Thyroid gland (tissue), 4 donors: ENCODE results near the gene ZNF630. TPM values are rescaled to one million over a fixed set of nuclear protein-coding genes. Genes with fewer than 3 reads are reported as not detected.

Experiments
- DNase-seq, 2 donors: peaks; one replicate each; pipeline ENCODE4 v3.0.0-alpha.2; 2019
- H3K27ac ChIP-seq, 3 donors: fragments of 200-600 bp; sonication (generic); 1 replicate in 2 of 3; 2 replicates in 1 of 3; pipeline ENCODE4 v1.5.1; 2016 to 2019; ENCODE audit warnings: mild to moderate bottlenecking in 1 of 3, moderate library complexity in 1 of 3
- H3K27me3 ChIP-seq: fragments of 200-600 bp; sonication (generic); one replicate; pipeline ENCODE4 v1.5.1; 2019
- H3K36me3 ChIP-seq, 2 donors: fragments of 200-600 bp; sonication (generic); one replicate each; pipeline ENCODE4 v1.5.1; 2016 to 2019
- H3K4me1 ChIP-seq, 2 donors: fragments of 200-600 bp; sonication (generic); one replicate each; pipeline ENCODE4 v1.5.1; 2017 to 2019
- H3K4me3 ChIP-seq, 3 donors: fragments of 200-600 bp; sonication (generic); replicated peaks in 1 of 3; 1 replicate in 2 of 3; 2 replicates in 1 of 3; pipeline ENCODE4 v1.5.1; 2016; ENCODE audit warnings: mild to moderate bottlenecking in 1 of 3
- H3K9me3 ChIP-seq: fragments of 200-600 bp; sonication (generic); one replicate; pipeline ENCODE4 v1.5.1; 2017
- CTCF ChIP-seq, 6 experiments: fragments of 200-600 bp in 3 of 6; fragments of 450-650 bp in 3 of 6; sonication (generic) in 3 of 6; IDR thresholded peaks; one replicate each; pipeline ENCODE4 v1.5.1; 2016 to 2019; ENCODE audit warnings: antibody characterized with exemption in 6 of 6, mild to moderate bottlenecking in 2 of 6, inconsistent platforms in 1 of 6, moderate library complexity in 1 of 6
- POLR2A ChIP-seq, 2 donors: fragments of 450-650 bp; IDR thresholded peaks; one replicate each; pipeline ENCODE4 v1.6.1; 2017; ENCODE audit warnings: antibody characterized with exemption in 2 of 2, mild to moderate bottlenecking in 2 of 2, moderate library complexity in 1 of 2
- WGBS, 2 donors: methylation state at CpG; one replicate each; pipeline ENCODE4 v1.1.5; 2017; 5-methylcytosine and 5-hydroxymethylcytosine counted together
- intact Hi-C: fragments of 100-400 bp; cut with DNase I; formaldehyde crosslinking; loops from one replicate; pipeline ENCODE4 v1.15.1; 2023
- total RNA-seq, 4 donors: library from RNA; depleted of rRNA; stranded (reverse); fragments of >200 nt; gene quantifications; one replicate each; pipeline ENCODE4 v1.2.3, GENCODE V29; 2016

Gene ZNF630
- total RNA-seq, 4 donors from 2014 or later: 2.6 to 6.4 (median 6.0) TPM

DNA sequence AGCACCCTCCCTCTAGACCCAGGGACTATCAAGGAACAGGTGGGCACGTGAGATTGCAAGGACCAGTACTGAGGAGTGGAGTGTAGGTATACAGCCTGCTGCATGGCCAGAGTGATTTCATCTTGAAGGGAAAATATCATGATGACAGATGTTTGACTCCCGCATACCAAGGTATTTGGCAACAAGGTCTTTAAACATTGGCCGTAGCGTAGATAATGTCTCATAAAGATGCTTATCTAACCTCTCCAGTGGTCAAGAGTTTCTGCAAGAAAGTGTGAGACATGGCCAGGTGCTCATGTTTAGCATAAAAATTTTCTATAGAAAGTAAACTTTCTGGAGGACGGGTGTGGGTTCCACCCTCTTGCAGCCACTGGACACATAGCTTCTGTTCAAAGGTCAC, 18.7 kb upstream of the ZNF630 start:
- intact Hi-C loops: no loop called here
- no peaks in the 10 kb centered on the region for H3K36me3 ChIP-seq
- H3K4me3 ChIP-seq: no peak overlapping the region

GRCh38 chrX:48086082-48086481, 14.6 kb upstream of the ZNF630 start:
- TF ChIP-seq CTCF (IDR thresholded peaks at IDR 0.05) (no peak), POLR2A (IDR thresholded peaks at IDR 0.05) (no peak)
- H3K4me1 ChIP-seq: no peaks in the 10 kb centered on the region
- no peaks in the 10 kb centered on the region for H3K36me3 ChIP-seq
- H3K9me3 ChIP-seq: no peaks in the 10 kb centered on the region
- intact Hi-C loops: no loop called here
- no peak for DNase-seq
- H3K27me3 ChIP-seq: no peaks in the 10 kb centered on the region
- no peak overlapping the region for H3K4me3 ChIP-seq
- H3K27ac ChIP-seq: no peak overlapping the region

More for the DNA sequence above, 18.7 kb upstream of the ZNF630 start:
- WGBS, 2 donors: 86 to 93% methylated on average over 5 of the region's 5 CpGs
- Histone ChIP-seq H3K9me3 (no peaks in the 10 kb centered on the region), H3K4me1 (no peaks in the 10 kb centered on the region), H3K27me3 (no peaks in the 10 kb centered on the region), H3K27ac (no peak overlapping the region)
- no peak for TF ChIP-seq POLR2A (IDR thresholded peaks at IDR 0.05)
- no peak for DNase-seq

DNA sequence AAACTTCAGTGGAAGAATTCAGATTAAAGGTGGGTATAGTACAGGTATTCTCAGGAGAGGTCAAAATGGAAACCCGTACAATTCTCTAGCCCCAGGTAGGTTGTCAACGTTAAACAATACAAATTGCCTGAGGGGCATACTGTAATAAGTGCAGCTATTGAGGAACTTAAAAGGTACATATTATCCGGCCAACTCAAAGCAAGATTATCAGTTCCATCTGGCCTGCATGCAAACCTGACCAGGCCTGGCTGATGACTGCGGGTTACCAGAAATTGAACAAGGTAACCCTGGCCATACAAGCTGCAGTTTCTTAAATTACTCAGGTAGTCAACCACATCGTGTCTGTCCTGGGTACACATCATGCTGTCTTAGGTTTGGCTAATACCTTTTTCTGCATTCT, 12.3 kb upstream of the ZNF630 start:
- intact Hi-C loops: loop anchor here (5.0 kb wide), 1 partner anchor 389 kb away; the partner anchor contains the start of gene SLC38A5

GRCh38 chrX:48083212-48083611, 11.8 kb upstream of the ZNF630 start:
- Histone ChIP-seq H3K27ac (no peak overlapping the region), H3K27me3 (no peaks in the 10 kb centered on the region), H3K4me3 (no peak overlapping the region), H3K9me3 (no peaks in the 10 kb centered on the region), H3K36me3 (no peaks in the 10 kb centered on the region), H3K4me1 (no peaks in the 10 kb centered on the region)
- TF ChIP-seq CTCF (IDR thresholded peaks at IDR 0.05) (peak in 4 of 6 experiments; percentile 56 to 67 (median 60)), POLR2A (IDR thresholded peaks at IDR 0.05) (no peak)
- intact Hi-C loops: loop anchor here (5.0 kb wide), 1 partner anchor 389 kb away; the partner anchor contains the start of gene SLC38A5
- WGBS, 2 donors: 15 to 20% methylated on average over 6 to 8 of the region's 9 CpGs
- DNase-seq: peak; percentile 44 to 47

More for the DNA sequence above, 12.3 kb upstream of the ZNF630 start:
- Histone ChIP-seq H3K27me3 (no peaks in the 10 kb centered on the region), H3K4me3 (no peak overlapping the region), H3K9me3 (no peaks in the 10 kb centered on the region), H3K4me1 (no peaks in the 10 kb centered on the region), H3K27ac (no peak overlapping the region), H3K36me3 (no peaks in the 10 kb centered on the region)
- DNase-seq: no peak
- TF ChIP-seq CTCF (IDR thresholded peaks at IDR 0.05): no peak
- no peak for TF ChIP-seq POLR2A (IDR thresholded peaks at IDR 0.05)
- WGBS, 2 donors: 59 to 83% methylated on average over 5 of the region's 5 CpGs

DNA sequence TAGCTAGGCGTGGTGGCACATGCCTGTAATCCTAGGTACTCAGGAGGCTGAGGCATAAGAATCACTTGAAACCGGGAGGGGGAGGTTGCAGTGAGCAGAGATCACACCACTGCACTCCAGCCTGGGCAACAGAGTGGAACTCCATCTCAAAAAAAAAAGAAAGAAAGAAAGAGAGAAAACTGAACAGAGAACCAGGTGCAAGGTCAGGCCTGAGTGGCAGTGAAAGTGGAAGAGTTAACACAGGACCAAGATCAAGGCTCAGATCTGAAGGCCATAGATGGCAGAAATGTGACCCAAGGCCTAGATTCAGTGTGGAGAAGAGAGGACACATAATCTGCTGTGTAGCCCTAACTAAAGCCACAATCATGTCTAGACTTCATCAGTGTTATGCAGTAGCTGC, 4.9 kb upstream of the ZNF630 start:
- intact Hi-C loops: no loop called here
- H3K4me1 ChIP-seq: no peaks in the 10 kb centered on the region
- no peak overlapping the region for H3K4me3 ChIP-seq
- TF ChIP-seq POLR2A (IDR thresholded peaks at IDR 0.05) (no peak), CTCF (IDR thresholded peaks at IDR 0.05) (no peak)
- H3K36me3 ChIP-seq: no peaks in the 10 kb centered on the region
- H3K9me3 ChIP-seq: no peaks in the 10 kb centered on the region
- H3K27me3 ChIP-seq: no peaks in the 10 kb centered on the region
- peak; percentile 42 to 44 for DNase-seq
- no peak overlapping the region for H3K27ac ChIP-seq
- WGBS, 2 donors: 55 to 65% methylated on average over 2 of the region's 2 CpGs
